ENCODE results near the gene DTYMK.

Gene DTYMK, protein sequence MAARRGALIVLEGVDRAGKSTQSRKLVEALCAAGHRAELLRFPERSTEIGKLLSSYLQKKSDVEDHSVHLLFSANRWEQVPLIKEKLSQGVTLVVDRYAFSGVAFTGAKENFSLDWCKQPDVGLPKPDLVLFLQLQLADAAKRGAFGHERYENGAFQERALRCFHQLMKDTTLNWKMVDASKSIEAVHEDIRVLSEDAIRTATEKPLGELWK

DNA sequence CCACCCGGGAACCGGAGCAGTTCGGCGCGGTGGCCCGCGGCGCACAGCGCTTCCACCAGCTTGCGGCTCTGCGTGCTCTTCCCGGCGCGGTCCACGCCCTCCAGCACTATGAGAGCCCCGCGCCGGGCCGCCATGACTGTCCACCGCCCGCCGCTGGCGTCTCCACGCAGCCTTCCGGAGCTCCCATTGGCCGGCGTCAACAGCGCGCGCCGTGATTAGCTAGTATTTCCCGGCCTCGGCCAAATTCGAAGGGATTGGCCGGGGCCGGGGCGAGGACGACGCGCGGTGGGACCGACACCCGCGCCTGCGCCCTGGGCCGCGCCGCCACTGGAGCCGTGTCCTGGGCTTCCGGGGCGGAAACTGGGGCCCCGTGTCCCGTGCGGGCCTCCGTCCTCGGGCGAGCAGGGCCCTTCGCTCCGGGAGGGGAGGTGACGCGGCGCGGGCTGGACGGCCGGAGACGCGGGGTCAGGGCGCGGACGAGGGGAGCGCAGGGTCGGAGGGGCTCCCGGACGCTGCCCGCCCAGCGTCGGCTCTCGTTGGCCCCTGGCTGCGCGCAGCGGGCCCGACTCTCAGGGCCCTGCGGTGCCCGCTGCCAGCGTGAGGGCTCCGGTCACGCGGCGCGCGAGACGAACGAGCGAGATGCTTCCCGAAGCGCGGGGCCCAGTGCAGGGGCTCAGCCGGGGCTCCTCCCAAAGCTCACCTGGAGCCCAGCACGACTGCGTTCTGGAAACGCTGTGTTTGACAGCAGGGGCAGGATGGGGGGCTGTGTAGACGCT lies at the start of gene DTYMK:
Gene DTYMK (minus strand): TSS at position 166 of the 776 bp plus-strand sequence. CDS start 32 bp downstream, at position 134.
- peak; percentile 95 for DNase-seq (ENCODE audit: low spot score)

DNA sequence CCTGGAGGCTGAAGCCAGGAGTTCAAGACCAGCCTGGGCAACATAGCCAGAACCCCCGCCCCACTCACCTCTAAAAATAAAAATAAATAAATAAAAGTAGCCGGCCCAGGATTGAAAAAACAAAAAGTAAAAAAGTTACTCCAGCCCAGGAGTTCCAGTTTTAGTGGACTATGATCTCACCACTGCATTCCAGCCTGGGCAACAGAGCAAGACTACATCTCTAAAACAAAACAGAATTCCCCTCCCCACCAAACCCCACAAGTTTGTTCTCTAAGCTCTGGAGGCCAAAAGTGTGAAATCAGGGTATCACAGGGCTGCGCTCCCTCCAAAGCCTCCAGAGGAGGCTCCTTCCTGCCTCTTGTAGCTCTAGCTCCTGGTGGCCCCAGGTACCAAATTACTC lies 49.5 kb upstream of the DTYMK start:
- DNase-seq (ENCODE audit: low spot score): no peak

DNA sequence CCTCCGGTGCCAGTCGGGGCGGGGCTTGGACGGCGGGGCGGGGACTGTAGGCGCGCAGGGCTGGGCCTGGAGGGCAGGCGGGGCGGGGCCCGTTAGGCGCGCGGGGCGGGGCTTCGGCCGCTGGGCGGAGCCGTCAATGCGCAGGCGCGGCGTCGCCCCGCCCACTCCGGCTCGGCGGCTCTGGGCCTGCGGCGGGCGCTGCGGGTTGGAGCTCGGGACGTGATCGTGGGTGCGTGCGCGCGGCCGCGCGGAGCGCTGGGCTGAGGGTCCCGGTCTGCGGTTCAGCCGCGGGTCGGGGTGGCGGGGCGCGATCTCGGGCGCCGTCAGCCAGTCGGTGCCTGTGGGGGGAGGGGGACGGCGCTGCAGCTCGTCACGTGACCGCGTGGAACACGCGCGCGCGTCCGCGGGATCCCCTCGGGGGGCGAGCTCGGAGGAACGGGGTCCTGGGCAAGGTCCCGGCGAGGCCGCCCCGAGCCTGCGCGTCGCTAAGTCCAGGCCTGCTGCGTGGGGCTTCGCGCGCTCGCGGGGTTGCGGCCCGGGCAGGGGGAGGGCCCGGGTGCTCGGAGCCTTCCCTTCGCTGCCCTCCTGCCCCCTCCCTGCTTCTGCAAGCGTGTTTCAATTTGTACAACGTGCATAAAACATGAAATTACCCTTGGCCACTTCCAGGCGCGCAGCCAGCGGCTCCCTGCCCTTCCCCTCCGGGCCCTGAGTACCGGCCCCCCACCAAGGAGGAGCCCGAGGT lies 48.0 kb upstream of the DTYMK start, which contains the start of gene D2HGDH:
Gene D2HGDH (plus strand): TSS at position 164 of the 742 bp plus-strand sequence. CDS start 595 bp downstream, outside the sequence.
- DNase-seq (ENCODE audit: low spot score): peak; percentile 90

DNA sequence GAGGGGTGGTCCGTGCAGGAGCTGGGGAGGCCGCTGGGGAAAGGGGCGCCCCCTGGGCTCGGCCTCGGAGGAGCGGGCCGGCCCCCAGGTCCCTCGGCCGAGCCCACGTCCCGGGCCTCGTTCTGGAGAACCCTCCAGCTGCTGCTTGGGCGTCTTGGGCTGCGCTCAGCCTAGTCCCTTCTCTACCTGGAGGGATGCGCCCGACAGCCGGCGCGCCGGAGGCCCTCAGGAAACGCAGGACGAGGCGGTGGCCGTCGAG lies 47.5 kb upstream of the DTYMK start:
- no peak for DNase-seq (ENCODE audit: low spot score)

DNA sequence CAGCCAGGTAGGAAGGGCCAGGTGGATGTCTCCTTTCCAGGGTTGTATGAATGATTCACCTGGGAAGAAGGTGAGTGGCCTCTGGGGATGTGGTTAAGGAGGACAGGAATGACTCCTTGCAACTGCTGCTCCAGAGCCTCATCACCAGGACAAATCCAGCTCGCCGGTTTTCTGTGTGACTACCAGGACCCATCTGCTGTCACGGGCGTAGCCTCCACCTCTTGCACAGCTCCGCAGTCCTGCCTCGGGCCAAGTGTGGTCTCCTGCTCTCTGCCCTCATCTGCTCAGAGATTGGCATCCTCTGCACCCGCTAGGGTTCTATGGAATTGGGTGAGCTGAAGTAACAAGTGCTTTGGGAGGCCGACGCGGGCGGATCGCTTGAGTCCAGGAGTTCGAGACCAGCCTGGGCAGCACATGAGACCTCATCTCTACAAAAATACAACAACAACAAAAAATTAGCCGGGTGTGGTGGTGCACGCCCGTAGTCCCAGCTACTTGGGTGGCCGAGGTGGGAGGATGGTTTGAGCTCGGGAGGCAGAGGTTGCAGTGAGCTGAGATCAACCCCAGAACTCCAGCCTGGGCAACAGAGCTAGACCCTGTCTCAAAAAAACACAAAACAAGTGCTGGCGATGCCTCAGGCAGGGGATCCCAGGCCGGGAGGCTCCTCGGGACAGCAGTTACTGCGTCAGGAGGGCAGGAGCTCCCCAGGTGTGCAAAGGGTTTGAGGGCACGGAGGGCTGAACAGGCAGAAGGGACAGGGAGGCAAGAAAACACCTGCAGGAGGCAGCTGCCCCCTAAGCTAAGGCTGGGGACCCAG lies 47.0 kb upstream of the DTYMK start:
- DNase-seq (ENCODE audit: low spot score): no peak

DNA sequence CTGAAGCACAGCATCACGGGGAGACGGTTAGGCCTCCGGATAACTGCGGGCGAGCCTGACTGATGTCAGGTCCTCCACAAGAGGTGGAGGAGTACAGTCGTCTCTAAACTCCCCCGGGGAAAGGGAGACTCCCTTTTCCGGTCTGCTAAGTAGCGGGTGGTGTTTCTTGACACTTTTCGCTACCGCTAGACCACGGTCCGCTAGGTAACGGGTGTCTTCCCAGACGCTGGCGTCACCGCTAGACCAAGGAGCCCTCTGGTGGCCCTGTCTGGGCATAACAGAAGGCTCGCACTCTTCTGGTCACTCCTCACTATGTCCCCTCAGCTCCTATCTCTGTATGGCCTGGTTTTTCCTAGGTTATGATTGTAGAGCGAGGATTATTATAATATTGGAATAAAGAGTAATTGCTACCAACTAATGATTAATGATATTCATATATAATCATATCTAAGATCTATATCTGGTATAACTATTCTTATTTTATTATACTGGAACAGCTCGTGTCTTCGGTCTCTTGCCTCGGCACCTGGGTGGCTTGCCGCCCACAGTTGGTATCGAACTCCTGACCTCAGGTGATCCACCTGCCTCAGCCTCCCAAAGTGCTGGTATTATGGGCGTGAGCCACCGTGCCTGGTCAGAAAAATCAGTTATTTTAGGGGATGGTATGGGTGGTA lies 46.0 kb upstream of the DTYMK start:
- peak; percentile 22 for DNase-seq (ENCODE audit: low spot score)

DNA sequence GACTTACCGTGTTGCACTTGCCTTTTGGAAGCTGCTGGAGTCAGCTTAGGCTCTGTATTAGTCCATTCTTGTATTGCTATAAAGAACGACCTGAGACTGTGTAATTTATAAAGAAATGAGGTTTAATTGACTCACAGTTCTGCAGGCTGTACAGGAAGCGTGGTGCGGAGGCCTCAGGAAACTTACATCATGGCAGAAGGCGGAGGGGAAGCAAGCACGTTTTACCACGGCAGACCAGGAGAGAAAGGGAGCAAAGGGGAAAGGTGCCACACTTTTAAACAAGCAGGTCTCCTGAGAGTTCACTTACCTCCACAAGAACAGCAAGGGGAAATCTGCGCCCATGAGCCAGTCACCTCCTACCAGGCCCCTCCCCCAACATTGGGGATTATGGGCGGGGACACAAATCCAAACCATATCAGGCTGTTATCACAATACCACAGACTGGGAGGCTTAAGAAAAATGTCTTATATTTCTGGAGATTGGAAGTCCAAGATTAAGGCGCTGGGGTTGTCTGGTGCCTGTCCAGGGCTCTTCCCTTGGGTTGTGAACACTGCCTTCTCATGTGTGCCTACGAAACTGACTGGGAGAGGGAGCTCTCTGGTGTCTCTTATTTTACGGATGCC lies 44.2 kb upstream of the DTYMK start:
- no peak for DNase-seq (ENCODE audit: low spot score)

DNA sequence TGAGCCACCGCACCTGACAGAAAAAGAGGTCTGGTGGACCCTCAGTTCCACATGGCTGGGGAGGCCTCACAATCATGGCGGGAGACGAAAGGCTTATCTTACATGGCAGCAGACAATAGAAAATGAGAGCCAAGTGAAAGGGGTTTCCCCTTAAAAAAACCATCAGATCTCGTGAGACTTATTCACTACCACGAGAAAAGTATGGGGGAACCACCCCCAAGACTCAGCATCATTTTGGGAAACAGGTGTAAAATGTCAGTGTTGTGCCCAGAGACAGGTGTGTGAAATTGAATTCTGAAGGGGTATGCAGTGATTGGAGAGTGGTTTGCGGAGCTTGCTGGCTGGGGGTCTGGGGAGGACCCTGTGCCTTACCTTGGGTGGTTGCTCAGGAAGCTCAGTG lies 43.3 kb upstream of the DTYMK start:
- no peak for DNase-seq (ENCODE audit: low spot score)

DNA sequence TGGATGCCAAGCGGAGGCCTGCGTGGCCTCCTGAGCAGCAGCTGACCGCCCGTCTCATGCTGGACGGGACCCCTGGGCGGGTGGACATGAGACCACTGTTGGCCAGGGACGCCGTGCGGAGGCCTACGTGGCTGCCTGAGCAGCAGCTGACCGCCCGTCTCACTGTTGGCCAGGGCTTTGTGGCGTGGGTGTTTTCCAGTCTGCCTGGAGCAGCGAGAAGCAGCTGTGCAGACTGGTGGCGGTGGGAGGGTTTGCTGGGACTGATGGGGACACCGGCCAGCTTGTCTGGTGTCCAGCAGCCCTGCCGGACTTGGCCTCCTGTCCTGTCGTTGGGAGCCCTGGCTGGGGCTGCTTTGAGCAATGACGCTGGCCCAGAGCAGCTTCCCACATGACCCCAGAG lies 42.0 kb upstream of the DTYMK start:
- peak; percentile 79 for DNase-seq (ENCODE audit: low spot score)

DNA sequence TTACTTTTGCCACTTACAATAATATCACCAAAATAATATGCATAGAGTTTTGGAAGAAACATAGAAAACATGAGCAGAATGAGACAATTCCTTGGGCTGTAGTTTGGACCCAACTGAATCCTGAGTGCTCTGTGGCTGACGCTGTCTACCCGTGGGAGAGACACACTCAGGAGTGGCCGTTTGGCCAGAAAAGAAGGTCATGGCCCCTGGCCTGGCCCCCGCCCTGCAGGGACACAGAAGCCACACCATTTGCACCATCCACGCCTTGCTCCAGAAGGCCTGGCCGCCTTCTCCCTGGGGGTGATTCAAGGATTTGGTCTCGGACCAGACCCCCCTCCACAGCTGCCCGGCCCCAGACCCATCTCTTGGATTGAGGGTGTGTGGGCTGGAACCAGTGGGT lies 41.4 kb upstream of the DTYMK start:
- no peak for DNase-seq (ENCODE audit: low spot score)

DNA sequence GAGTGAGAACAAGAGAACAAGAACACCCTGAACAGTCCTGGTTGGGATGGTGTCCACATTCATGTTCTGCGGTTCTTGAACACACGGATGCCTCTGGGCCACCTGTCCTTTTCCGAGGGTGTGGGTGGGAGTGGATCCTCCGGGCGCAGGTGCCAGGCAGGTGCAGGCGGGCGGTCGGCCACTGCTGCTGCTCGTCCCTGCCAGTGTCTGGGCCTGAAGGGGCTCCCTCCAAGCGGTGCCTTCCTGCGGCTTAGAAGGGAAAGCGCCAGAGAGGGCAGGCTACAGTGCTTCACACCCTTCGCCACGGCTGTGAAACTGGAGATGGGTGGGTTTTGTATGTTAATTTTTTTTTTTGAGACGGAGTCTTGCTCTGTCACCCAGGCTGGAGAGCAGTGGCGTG lies 39.8 kb upstream of the DTYMK start:
- no peak for DNase-seq (ENCODE audit: low spot score)

DNA sequence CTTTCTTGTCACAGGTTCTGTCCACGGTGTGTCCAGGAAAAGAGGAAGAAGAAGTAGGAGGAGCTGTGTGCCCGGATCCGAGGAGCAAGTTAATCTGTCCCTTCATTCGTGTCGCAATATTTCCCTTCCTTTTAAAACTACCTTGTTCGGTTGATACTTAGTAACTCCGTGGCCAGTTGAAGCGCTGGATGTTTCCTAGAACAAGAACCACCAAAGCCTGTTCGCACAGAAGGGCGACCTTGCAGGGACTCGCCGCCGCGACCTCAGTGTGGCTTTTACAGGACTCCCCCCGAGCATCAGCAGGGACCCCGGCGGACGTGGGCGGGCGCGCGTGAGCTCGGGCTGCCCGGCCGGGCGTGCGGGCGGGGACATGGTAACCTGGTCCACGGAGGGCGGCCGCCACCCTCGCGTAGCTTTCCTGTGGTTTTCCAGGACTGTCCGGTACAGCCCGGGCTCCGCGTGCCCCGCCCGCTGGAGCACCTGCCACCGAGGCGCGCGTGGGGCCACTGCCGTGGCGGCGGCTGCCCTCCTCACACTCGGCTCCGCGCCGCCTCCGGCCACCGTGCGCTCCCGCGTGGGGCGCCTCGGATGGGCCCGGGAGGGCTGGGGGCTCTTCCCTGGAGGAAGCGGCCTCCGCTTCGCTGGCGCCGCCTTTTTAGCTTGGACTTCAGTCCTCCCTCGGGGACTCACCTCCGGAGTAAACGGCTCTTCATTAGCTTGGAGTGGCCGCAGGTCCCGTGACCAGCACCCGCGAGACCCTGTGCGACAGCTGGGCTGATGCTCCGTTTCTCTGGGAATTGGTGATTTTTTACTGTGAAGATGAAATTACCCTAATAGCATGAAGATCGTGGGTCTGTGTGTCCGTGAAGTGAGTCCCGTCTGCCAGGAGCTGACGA lies 38.6 kb upstream of the DTYMK start:
- DNase-seq (ENCODE audit: low spot score): no peak

DNA sequence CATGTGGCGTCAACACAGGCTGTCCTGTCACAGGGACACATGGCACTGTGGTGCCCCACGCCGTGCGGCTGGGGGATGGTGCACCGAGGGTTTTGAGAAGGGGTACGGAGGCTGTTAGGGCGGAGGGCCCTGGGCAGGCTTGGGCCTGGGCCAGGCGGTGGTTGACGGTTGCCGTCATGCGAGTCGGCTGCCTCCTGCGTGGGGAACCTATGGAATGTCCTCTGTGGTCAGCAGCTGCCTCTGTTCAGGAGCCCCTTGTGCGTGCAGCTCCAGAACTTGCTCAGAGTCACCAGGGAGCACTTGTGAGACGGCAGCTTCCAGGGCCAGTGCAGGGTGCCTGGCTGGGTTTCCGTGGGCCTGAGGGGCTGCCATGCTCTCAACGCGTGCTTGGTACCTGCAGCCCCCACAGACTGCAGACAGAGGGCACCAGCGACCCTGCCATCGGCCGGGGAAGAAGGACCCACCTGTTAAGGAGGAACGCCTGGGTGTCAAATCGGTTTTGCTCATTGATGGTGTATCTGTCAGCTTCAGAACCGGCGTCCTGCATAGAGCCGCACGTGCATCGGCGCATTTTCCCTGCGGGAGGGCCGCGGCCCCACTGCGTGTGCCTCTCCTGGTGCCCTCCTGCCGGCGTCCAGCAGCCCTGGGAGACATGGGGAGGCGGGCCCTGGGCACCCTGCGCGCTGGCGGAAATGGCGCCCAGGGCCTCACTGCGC lies 37.8 kb upstream of the DTYMK start:
- no peak for DNase-seq (ENCODE audit: low spot score)

DNA sequence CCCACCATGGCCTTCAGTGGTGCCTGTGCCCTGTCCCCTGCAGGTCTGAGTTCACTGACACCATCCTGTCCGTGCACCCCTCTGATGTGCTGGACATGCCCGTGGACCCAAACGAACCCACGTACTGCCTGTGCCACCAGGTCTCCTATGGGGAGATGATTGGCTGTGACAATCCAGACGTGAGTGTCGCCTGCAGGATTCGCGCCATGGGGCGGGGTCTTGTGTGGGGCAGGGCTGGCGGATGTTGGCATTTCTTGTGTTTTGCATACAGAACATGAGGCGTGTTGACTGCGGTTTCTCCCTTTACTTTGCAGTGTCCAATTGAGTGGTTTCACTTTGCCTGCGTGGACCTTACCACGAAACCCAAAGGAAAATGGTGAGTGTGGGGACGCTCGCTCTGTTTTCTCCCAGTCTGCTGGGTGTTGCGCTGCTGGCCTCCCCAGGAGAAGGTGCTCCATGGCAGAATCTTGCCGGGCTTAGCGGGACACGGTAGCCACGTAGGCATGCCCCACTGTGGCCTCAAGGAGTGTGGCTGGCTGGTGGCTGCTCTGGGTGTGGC lies 36.4 kb upstream of the DTYMK start:
- no peak for DNase-seq (ENCODE audit: low spot score)

DNA sequence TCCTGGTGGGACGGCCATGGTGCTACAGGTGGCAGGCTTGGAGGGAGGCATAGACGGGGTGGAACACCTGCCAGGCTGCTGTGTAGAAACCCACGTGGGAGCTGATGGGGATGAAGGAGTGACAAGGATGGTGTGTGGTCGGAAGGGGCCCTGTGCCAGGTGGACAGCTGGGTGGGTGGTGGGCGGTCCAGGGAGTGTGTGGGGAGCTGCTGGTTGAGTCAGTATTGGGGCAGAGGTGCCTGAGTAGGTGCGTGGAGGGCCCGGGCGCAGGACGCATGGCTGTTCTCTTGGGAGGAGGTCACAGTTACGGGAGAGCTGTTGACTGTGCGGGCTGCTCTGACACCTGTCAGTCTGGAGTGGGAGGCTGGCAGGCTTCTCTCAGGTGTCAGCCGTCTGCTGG lies 35.2 kb upstream of the DTYMK start:
- no peak for DNase-seq (ENCODE audit: low spot score)

DNA sequence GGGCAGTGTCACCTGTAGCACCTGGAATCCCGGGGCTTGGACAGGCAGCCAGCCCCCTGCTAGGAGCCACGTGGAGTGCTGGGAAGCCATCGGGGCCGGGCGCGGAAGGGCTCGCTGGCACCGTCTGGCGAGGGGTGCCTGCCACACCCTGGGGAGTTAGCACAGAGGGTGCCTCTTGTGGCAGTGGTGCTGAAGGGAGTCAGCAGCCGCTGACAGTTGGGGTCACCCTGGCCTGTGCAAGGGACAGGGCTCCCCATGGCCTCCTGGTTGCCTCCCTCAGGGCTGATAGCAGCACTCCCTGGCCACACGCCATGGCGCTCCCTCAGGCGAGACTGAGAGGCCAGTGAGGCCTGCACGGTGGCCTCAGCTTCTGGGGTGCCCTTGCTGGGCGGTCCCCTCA lies 33.9 kb upstream of the DTYMK start:
- DNase-seq (ENCODE audit: low spot score): no peak

DNA sequence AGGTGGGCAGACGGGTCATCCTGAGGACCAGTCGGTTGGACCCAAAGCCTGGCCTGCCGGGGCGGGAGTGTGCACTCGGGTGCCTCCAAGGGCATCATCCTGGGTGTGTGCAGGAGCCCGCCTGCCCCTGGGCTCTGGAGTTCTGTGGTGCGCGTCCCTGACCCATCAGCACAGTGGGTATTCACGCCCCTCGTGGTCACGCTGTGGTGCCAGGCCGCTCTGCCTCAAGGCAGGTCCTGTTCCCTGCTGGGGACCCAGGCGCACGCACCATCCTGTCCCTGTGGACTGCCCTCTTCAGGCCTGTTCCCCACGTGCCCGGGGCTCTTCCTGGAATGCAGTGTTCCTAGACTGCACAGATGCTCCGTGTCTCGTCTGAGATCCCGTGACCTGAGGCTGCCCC lies 33.5 kb upstream of the DTYMK start:
- no peak for DNase-seq (ENCODE audit: low spot score)

DNA sequence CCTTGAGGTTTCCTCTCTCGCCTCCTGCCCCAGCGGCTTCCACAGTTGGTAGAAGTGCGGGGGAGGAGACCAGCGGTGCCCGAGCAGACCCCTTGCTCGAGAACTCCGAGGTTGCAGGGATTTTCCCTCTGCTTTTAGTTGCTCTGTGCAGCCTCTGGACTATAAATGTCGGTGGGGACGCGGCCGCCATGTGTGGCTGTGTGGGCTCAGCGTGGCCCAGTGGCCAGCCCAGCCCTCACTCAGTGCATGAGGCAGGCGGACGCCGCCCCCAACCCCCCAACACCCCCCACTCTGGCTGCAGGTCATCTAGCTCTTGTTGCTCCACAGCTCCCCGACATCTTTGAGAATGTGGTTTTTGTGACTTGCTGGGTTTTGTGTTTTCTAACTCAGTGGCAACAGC lies 32.5 kb upstream of the DTYMK start:
- no peak for DNase-seq (ENCODE audit: low spot score)

DNA sequence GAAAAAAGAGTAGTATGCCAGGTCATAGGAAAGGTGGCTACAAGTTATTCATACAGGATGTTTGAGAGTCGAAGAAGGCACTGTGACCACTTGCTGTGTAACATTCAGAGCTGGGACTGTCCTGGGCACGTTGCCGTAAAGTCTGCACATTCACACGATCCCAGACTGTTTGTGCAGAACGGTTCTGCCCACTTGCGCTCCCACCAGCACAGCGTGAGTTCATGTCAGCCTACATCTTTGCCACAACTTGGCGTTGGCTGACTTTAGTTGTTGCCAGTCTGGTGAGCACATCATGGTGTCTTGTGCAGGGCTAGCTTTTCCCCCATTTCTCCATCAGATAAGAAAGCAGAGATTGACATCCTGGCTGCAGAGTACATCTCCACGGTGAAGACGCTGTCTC lies 22.3 kb upstream of the DTYMK start:
- DNase-seq (ENCODE audit: low spot score): no peak
